Smooth muscle cell of the brain vasculature (primary cell): ENCODE measurements around the gene EEFSEC.

ENCODE experiments used
- DNase-seq: peaks from one replicate; pipeline ENCODE4 v3.0.0-alpha.2; 2012; ENCODE audit warnings: low read depth, low spot score

EEFSEC gene

GRCh38 chr3:128411574-128412064, 258.3 kb downstream of the EEFSEC start:
- no peak for DNase-seq

- no peak for DNase-seq
These were observed 259.1 kb downstream of the EEFSEC start for GRCh38 chr3:128412180-128413002.

GRCh38 chr3:128413003-128413370, 259.7 kb downstream of the EEFSEC start:
- no peak for DNase-seq

GRCh38 chr3:128413413-128414205, 260.3 kb downstream of the EEFSEC start:
- no peak for DNase-seq

- no peak for DNase-seq
These were observed 262.0 kb downstream of the EEFSEC start for GRCh38 chr3:128415200-128415772.

GRCh38 chr3:128415773-128416577, 262.7 kb downstream of the EEFSEC start:
- DNase-seq: no peak

- DNase-seq: peak; percentile 49
These were observed 263.4 kb downstream of the EEFSEC start for GRCh38 chr3:128416578-128417211.

GRCh38 chr3:128418900-128419299, 265.6 kb downstream of the EEFSEC start:
- no peak for DNase-seq

GRCh38 chr3:128419311-128419710, 266.0 kb downstream of the EEFSEC start:
- no peak for DNase-seq

- DNase-seq: no peak
These were observed 267.0 kb downstream of the EEFSEC start for GRCh38 chr3:128420289-128420688.

GRCh38 chr3:128420720-128421438, 267.6 kb downstream of the EEFSEC start:
- no peak for DNase-seq

- no peak for DNase-seq
These were observed 268.2 kb downstream of the EEFSEC start for GRCh38 chr3:128421439-128421836.

GRCh38 chr3:128421966-128422365, 268.7 kb downstream of the EEFSEC start:
- no peak for DNase-seq

- DNase-seq: no peak
These were observed 269.7 kb downstream of the EEFSEC start for GRCh38 chr3:128422762-128423524.

- DNase-seq: no peak
These were observed 270.4 kb downstream of the EEFSEC start for GRCh38 chr3:128423525-128424147.

- DNase-seq: no peak
These were observed 271.3 kb downstream of the EEFSEC start for GRCh38 chr3:128424508-128425069.

GRCh38 chr3:128425142-128425845, 272.0 kb downstream of the EEFSEC start:
- no peak for DNase-seq

GRCh38 chr3:128425846-128426127, 272.5 kb downstream of the EEFSEC start:
- no peak for DNase-seq
